K562 (cell line): ENCODE results near the gene MTO1. TPM values are rescaled to one million over a fixed set of nuclear protein-coding genes. Genes with fewer than 3 reads are reported as not detected.

Experiments used
- ARID2 ChIP-seq: fragments of 450-650 bp; IDR thresholded peaks from 2 replicates; pipeline ENCODE4 v1.6.1; 2017; ENCODE audit warnings: antibody characterized with exemption, mild to moderate bottlenecking
- BCL6 ChIP-seq: fragments of 250-450 bp; sonication (Bioruptor Pico); IDR thresholded peaks from 2 replicates; pipeline ENCODE4 v1.4.0; 2020
- BRF2 ChIP-seq: IDR thresholded peaks from 3 replicates; pipeline ENCODE4 v1.6.1; 2011; ENCODE audit warnings: borderline replicate concordance, mild to moderate bottlenecking; ENCODE audit not compliant: insufficient read length, insufficient read depth
- CBX3 ChIP-seq, 2 experiments: IDR thresholded peaks; 1 replicate in 1 of 2; 2 replicates in 1 of 2; pipeline ENCODE4 v1.6.1; 2012; ENCODE audit warnings: inconsistent platforms in 2 of 2, low read length in 2 of 2, borderline replicate concordance in 1 of 2, control low read depth in 1 of 2
- FOXO4 ChIP-seq: fragments of 450-650 bp; formaldehyde crosslinking; IDR thresholded peaks from 2 replicates; pipeline ENCODE4 v1.4.0; 2020; ENCODE audit warnings: mild to moderate bottlenecking, moderate library complexity
- GTF2B ChIP-seq: IDR thresholded peaks from 2 replicates; pipeline ENCODE4 v1.6.1; 2011; ENCODE audit not compliant: insufficient read length; ENCODE audit errors: extremely low read depth
- HES1 ChIP-seq: fragments of 450-650 bp; IDR thresholded peaks from 2 replicates; pipeline ENCODE4 v1.6.1; 2016; ENCODE audit warnings: low read depth, mild to moderate bottlenecking, moderate library complexity
- KAT7 ChIP-seq: sonication (generic); formaldehyde crosslinking; IDR thresholded peaks from 2 replicates; pipeline ENCODE4 v1.8.0; 2022; ENCODE audit warnings: missing genetic modification reagents, mild to moderate bottlenecking, borderline replicate concordance
- MBD2 ChIP-seq: sonication (generic); IDR thresholded peaks from 2 replicates; pipeline ENCODE4 v1.6.1; 2016; ENCODE audit warnings: low read depth, borderline replicate concordance
- MCM3 ChIP-seq: fragments of 450-650 bp; IDR thresholded peaks from 2 replicates; pipeline ENCODE4 v1.6.1; 2016
- MTA2 ChIP-seq: fragments of 450-650 bp; IDR thresholded peaks from 2 replicates; pipeline ENCODE4 v1.6.1; 2016; ENCODE audit warnings: low read depth
- PCBP2 ChIP-seq: fragments of 200-400 bp; formaldehyde crosslinking; IDR thresholded peaks from 2 replicates; pipeline ENCODE4 v1.6.1; 2018; ENCODE audit warnings: low read length, low read depth, mild to moderate bottlenecking, moderate library complexity; ENCODE audit not compliant: poor library complexity, severe bottlenecking
- PHF20 ChIP-seq: fragments of 450-650 bp; IDR thresholded peaks from 2 replicates; pipeline ENCODE4 v1.6.1; 2018; ENCODE audit not compliant: partially characterized antibody
- PHF8 ChIP-seq: fragments of 200-600 bp; sonication (generic); IDR thresholded peaks from 2 replicates; pipeline ENCODE4 v1.6.1; 2012; ENCODE audit warnings: mixed run types, mild to moderate bottlenecking, inconsistent platforms, low read length, moderate library complexity, borderline replicate concordance
- PTBP1 ChIP-seq: fragments of 200-400 bp; formaldehyde crosslinking; IDR thresholded peaks from 2 replicates; pipeline ENCODE4 v1.6.1; 2017; ENCODE audit warnings: low read depth, low read length
- TAL1 ChIP-seq: fragments of 450-650 bp; IDR thresholded peaks from 2 replicates; pipeline ENCODE4 v1.6.1; 2016; ENCODE audit warnings: mild to moderate bottlenecking
- TFAP4 ChIP-seq: sonication (generic); formaldehyde crosslinking; IDR thresholded peaks from 2 replicates; pipeline ENCODE4 v1.8.0; 2022; ENCODE audit warnings: missing genetic modification reagents, mild to moderate bottlenecking, moderate library complexity, borderline replicate concordance
- ZNF12 ChIP-seq: sonication (generic); formaldehyde crosslinking; IDR thresholded peaks from 2 replicates; pipeline ENCODE4 v1.4.0; 2020; ENCODE audit warnings: mild to moderate bottlenecking, missing genetic modification reagents
- ZNF280A ChIP-seq: fragments of 450-650 bp; IDR thresholded peaks from 2 replicates; pipeline ENCODE4 v1.6.1; 2018; ENCODE audit warnings: mild to moderate bottlenecking, low read depth; ENCODE audit not compliant: partially characterized antibody
- ZNF282 ChIP-seq: sonication (generic); formaldehyde crosslinking; IDR thresholded peaks from 2 replicates; pipeline ENCODE4 v1.8.1; 2023; ENCODE audit warnings: missing genetic modification reagents
- ZNF561 ChIP-seq: fragments of 450-650 bp; formaldehyde crosslinking; conservative IDR thresholded peaks from 2 replicates; pipeline ENCODE4 v1.4.0; 2020; ENCODE audit warnings: mild to moderate bottlenecking, moderate library complexity
- ZNF589 ChIP-seq: fragments of 200-800 bp; sonication (Bioruptor generic); IDR thresholded peaks from 2 replicates; pipeline ENCODE4 v1.6.1; 2016; ENCODE audit warnings: low read depth, missing genetic modification characterization, missing compliant biosample characterization
- ZNF780A ChIP-seq: fragments of 250-450 bp; sonication (Bioruptor Pico); IDR thresholded peaks from 2 replicates; pipeline ENCODE4 v1.5.0; 2021; ENCODE audit warnings: mild to moderate bottlenecking
- polyA plus RNA-seq, 8 experiments: library from polyadenylated mRNA; depleted of rRNA in 4 of 8; stranded (reverse) in 5 of 8; unstranded in 3 of 8; fragments of >200 nt; fragmentation: Nextera tagmentation in 2 of 8; fragmentation: Illumina TruSeq in 1 of 8; extraction: Ambion mirVana in 2 of 8; extraction: Trizol in 1 of 8; gene quantifications; 2 replicates each; pipeline versions ENCODE4 v1.2.1 to v1.2.3, GENCODE V29; 2011 to 2014; ENCODE audit warnings: inconsistent platforms in 1 of 8, missing spikeins in 1 of 8
- total RNA-seq, 7 experiments: library from RNA; depleted of rRNA in 6 of 7; stranded (reverse); fragments of >200 nt in 6 of 7; fragmentation: Illumina TruSeq in 2 of 7; extraction: Trizol in 2 of 7; gene quantifications; 2 replicates each; pipeline versions ENCODE4 v1.2.1 to v1.2.3, GENCODE V29; 2011 to 2021; ENCODE audit warnings: low replicate concordance in 1 of 7

Gene MTO1
- total and polyA plus RNA-seq, 9 of the 15 experiments (the other 6 are each of a cell fraction or from before 2014, with no cell fraction given): 33.4 to 62.3 (median 50.6) TPM

- TF ChIP-seq TFAP4 (CRISPR knock-in tag): peak; percentile 98
- TF ChIP-seq ZNF280A: no peak
- TF ChIP-seq TAL1: no peak
- peak; percentile 16 for TF ChIP-seq GTF2B
- no peak for TF ChIP-seq ZNF282
- no peak for TF ChIP-seq ZNF12 (CRISPR knock-in tag)
- no peak for TF ChIP-seq BCL6 (CRISPR knock-in tag)
- TF ChIP-seq PHF8: peak; percentile 95; the same call in 1 of the 2 replicates
- TF ChIP-seq HES1: no peak
- no peak for TF ChIP-seq MCM3
- no peak for TF ChIP-seq ZNF561 (CRISPR knock-in tag)
- TF ChIP-seq MTA2: no peak
- TF ChIP-seq BRF2: no peak
- no peak for TF ChIP-seq ARID2
- no peak for TF ChIP-seq ZNF589
- peak in 1 of 2 experiments; percentile 13; a peak in 1 of 3 replicates for TF ChIP-seq CBX3 (IDR thresholded peaks at IDR 0.05; ENCODE audit: borderline replicate concordance in 1 of 2, low read length in 2 of 2)
- no peak for TF ChIP-seq MBD2
- no peak for TF ChIP-seq ZNF780A (CRISPR knock-in tag)
- TF ChIP-seq KAT7 (CRISPR knock-in tag): no peak
- 0 out of 2 replicates have a peak, but pooled peaks have one; percentile 31 for TF ChIP-seq PTBP1
- TF ChIP-seq PHF20: peak; percentile 66
- TF ChIP-seq FOXO4 (CRISPR knock-in tag): no peak
- no peak for TF ChIP-seq PCBP2
Observed at GRCh38 chr6:73523434-73524123, 62.0 kb downstream of the MTO1 start (continued).
